Lower lobe of right lung (tissue), 2 donors: ENCODE measurements around the gene MTUS2. TPM values are rescaled to one million over a fixed set of nuclear protein-coding genes. Genes with fewer than 3 reads are reported as not detected.

Experiments
- ATAC-seq, 2 donors: fragments of 200-7000 bp; cut with Tn5 transposase; one replicate each; pipeline ENCODE4 v1.9.1; 2020 to 2022; ENCODE audit warnings: mild to moderate bottlenecking in 2 of 2, moderate library complexity in 2 of 2
- DNase-seq: peaks from one replicate; pipeline ENCODE4 v3.0.0-alpha.2; 2020
- H3K27ac ChIP-seq: fragments of 200-600 bp; one replicate; pipeline ENCODE4 v1.8.0; 2022
- H3K27me3 ChIP-seq: fragments of 200-600 bp; one replicate; pipeline ENCODE4 v1.8.0; 2022; ENCODE audit warnings: low read depth
- H3K36me3 ChIP-seq: fragments of 200-600 bp; one replicate; pipeline ENCODE4 v1.8.0; 2022; ENCODE audit warnings: mild to moderate bottlenecking
- H3K4me1 ChIP-seq: fragments of 200-600 bp; one replicate; pipeline ENCODE4 v1.8.0; 2022
- H3K4me3 ChIP-seq: fragments of 200-600 bp; one replicate; pipeline ENCODE4 v1.8.0; 2022; ENCODE audit warnings: mild to moderate bottlenecking
- H3K9me3 ChIP-seq: fragments of 200-600 bp; one replicate; pipeline ENCODE4 v1.8.0; 2022
- intact Hi-C: fragments of 100-400 bp; cut with DNase I; formaldehyde crosslinking; loops from one replicate; pipeline ENCODE4 v1.11.0; 2022
- total RNA-seq: library from RNA; stranded (reverse); fragmentation: NEBNext Ultra II Directional; extraction: Animal tissue kit (Norgen Biotek cat#: 25700); gene quantifications from one replicate; pipeline ENCODE4 v1.2.1, GENCODE V29; 2021
- TF ChIP-seq, protein P1 (sequence below): fragments of 200-600 bp; IDR thresholded peaks from one replicate; pipeline ENCODE4 v1.8.0; 2022; ENCODE audit warnings: antibody characterized with exemption, mild to moderate bottlenecking
- donor health status: DM: no; HTN: yes; CAD: no; lungs with severe emphysema.

The MTUS2 gene
- total RNA-seq, 1 donor from 2014 or later = 0.21 TPM

DNA sequence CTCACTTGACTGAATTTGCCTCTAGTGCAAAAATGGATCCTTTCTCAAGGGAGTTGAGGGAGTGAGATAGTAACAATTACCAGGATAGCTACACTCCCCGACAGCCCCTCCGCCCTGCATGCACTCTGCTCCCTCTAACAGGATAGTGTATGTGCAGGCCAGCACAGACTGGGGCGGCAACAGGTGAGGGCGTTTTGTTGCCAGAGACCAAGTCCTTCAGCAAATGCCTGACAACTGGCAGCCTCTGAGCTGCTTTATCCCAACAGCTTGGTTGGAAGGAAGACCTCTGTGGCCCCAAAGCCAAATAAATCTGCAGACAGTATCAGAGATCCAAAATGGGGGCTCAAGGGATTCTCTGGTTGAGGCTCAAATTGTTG is 688.7 kb downstream of the MTUS2 start:
- no peaks in the 10 kb centered on the region for H3K27me3 ChIP-seq
- peaks cover 2% of the 10 kb centered on the region for H3K36me3 ChIP-seq
- DNase-seq = no peak
- no peaks in the 10 kb centered on the region for H3K4me1 ChIP-seq
- intact Hi-C loops = no loop called here
- no peak overlapping the region for H3K27ac ChIP-seq
- TF ChIP-seq, protein P1, sequence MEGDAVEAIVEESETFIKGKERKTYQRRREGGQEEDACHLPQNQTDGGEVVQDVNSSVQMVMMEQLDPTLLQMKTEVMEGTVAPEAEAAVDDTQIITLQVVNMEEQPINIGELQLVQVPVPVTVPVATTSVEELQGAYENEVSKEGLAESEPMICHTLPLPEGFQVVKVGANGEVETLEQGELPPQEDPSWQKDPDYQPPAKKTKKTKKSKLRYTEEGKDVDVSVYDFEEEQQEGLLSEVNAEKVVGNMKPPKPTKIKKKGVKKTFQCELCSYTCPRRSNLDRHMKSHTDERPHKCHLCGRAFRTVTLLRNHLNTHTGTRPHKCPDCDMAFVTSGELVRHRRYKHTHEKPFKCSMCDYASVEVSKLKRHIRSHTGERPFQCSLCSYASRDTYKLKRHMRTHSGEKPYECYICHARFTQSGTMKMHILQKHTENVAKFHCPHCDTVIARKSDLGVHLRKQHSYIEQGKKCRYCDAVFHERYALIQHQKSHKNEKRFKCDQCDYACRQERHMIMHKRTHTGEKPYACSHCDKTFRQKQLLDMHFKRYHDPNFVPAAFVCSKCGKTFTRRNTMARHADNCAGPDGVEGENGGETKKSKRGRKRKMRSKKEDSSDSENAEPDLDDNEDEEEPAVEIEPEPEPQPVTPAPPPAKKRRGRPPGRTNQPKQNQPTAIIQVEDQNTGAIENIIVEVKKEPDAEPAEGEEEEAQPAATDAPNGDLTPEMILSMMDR = no peak
- no peak overlapping the region for H3K4me3 ChIP-seq
- H3K9me3 ChIP-seq = no peaks in the 10 kb centered on the region
- no peak for ATAC-seq

DNA sequence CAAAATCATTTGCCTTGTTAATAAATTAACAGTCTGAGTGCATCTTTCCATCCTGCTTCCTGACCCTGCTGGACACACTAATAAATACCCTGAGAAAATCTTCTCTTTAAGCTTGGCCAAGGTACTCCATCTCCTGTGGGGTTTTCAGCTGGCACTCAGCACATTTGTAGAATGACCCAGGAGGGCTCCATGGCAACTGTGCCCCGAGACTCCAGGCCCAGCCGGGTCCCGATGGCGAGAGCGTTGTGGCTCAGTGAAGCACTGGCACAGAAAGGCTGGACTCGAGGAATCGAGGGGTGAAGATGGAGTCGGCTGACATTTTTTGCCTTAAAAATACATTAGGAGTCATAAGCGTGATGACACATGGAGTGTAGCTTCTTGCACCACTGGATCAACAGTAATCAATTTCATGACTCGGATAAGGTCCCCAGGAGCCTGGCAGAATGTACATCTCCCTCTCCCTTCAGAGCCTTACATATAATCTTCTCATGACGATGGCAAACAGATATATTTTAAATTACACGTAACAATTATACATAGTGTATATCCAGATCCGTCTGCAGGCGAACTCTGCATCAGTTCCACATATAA is 690.0 kb downstream of the MTUS2 start:
- intact Hi-C loops = no loop called here
- Histone ChIP-seq H3K27ac (no peak overlapping the region), H3K9me3 (no peaks in the 10 kb centered on the region), H3K27me3 (no peaks in the 10 kb centered on the region), H3K36me3 (peaks cover 13% of the 10 kb centered on the region), H3K4me1 (no peaks in the 10 kb centered on the region), H3K4me3 (no peak overlapping the region)
- no peak for DNase-seq
- ATAC-seq = no peak
- TF ChIP-seq, protein P1 = no peak

DNA sequence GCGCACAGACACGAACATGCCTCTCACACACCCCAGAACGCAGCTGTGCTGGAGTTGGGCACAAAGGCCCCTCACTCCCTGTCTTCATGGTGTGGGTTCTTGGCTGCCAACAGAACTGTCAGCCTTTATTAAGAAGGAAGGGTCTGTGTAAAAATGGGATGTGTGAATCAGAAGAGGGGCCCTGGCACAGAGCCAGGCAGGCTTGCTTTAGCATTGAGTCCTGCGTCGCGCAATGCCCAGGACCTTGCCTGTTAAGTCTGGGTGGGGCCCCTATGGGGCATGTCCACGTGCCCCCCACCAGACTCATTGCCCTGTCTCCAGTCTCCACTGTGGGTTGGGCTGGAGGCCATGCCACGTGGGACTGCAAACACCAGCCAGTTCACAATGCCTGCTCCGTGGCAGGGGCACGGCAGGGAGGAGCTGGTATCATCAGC is 690.5 kb downstream of the MTUS2 start:
- intact Hi-C loops = no loop called here
- TF ChIP-seq, protein P1 = no peak

DNA sequence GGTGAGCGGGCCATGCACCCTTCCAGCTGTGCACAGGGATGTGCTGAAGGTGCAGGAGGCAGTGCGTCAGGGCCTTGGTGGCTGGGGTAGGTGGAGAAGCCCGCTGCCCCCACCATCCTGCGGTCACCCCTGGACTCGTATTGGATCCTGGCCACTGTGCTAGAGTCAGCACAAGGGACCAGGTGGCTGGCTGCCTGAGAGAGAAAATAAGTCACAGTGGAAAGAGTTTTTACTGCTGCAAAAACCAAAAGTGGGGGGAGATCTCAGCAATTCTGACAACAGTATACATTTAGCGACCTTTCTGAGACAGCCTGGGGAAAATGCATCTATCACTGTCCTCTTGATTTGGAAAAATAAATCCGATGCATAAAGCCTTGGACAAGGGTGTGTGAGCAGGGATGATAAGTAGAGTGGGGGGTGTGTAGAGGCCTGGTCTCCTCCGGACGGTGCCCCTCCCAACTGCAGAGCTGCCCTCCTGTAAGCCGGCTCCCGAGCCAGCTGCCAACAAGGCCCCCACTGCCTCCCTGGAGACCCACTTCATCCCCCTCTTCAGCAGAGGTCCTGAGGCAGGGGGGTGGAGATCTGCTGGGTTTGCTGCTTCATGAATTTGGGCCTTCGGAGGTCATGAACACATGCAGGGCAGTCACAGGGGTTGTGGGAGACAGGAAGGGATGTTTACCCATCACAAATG is 691.1 kb downstream of the MTUS2 start:
- H3K4me3 ChIP-seq = no peak overlapping the region
- no peak for ATAC-seq
- intact Hi-C loops = no loop called here
- no peaks in the 10 kb centered on the region for H3K27me3 ChIP-seq
- TF ChIP-seq, protein P1 = no peak
- no peaks in the 10 kb centered on the region for H3K9me3 ChIP-seq
- DNase-seq = no peak
- H3K27ac ChIP-seq = no peak overlapping the region
- H3K36me3 ChIP-seq = peaks cover 23% of the 10 kb centered on the region
- H3K4me1 ChIP-seq = no peaks in the 10 kb centered on the region

More for the DNA sequence above, 690.5 kb downstream of the MTUS2 start:
- Histone ChIP-seq H3K4me3 (no peak overlapping the region), H3K27ac (no peak overlapping the region), H3K36me3 (peaks cover 18% of the 10 kb centered on the region), H3K27me3 (no peaks in the 10 kb centered on the region), H3K9me3 (no peaks in the 10 kb centered on the region), H3K4me1 (no peaks in the 10 kb centered on the region)
- no peak for DNase-seq
- ATAC-seq = no peak

DNA sequence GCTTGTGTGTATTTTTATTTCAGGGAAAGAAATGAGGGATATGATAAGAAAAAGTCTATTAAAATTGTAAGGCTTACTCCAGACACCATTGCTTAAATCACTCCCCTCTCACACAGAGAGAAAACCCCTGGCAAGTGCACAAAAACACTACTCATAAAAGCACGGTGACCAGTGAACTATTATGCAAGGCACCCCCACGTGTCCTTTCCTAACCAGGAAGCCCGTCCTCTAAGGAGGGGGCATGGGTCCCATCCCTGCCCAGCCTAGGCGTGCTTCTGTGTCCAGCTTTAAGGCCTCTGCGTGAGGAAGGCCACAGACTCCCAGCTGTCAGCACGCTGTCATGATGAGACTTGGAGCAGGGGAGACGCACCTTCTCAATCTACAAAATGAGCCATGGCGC is 691.8 kb downstream of the MTUS2 start:
- H3K9me3 ChIP-seq = no peaks in the 10 kb centered on the region
- TF ChIP-seq, protein P1 = no peak
- no peak overlapping the region for H3K27ac ChIP-seq
- intact Hi-C loops = no loop called here
- H3K4me1 ChIP-seq = no peaks in the 10 kb centered on the region
- DNase-seq (no peak), ATAC-seq (no peak)
- no peaks in the 10 kb centered on the region for H3K27me3 ChIP-seq
- peaks cover 30% of the 10 kb centered on the region for H3K36me3 ChIP-seq
- H3K4me3 ChIP-seq = no peak overlapping the region
